Stomach (tissue), 19 donors: ENCODE data around the gene FGGY. TPM values are rescaled to one million over a fixed set of nuclear protein-coding genes. Genes with fewer than 3 reads are reported as not detected.
"Not testable (repeated sequence)": the region's sequence is repeated elsewhere in the genome, so short reads cannot be mapped to it uniquely, and the experiment has no call there.

ENCODE experiments used
- DNase-seq, 2 donors: peaks; one replicate each; pipeline versions ENCODE4 v3.0.0 to v3.0.0-alpha.2; 2013 to 2019
- H3K27ac ChIP-seq, 5 donors: fragments of 200-600 bp in 4 of 5; sonication (generic) in 4 of 5; one replicate each; pipeline ENCODE4 v1.5.1; 2013 to 2019; ENCODE audit warnings: mild to moderate bottlenecking in 1 of 5, moderate library complexity in 1 of 5
- H3K27me3 ChIP-seq, 3 donors: fragments of 200-600 bp; sonication (generic); one replicate each; pipeline ENCODE4 v1.5.1; 2017 to 2019; ENCODE audit warnings: mixed run types in 1 of 3
- H3K36me3 ChIP-seq, 4 donors: fragments of 200-600 bp; sonication (generic); 1 replicate in 3 of 4; 2 replicates in 1 of 4; pipeline ENCODE4 v1.5.1; 2016 to 2019
- H3K4me1 ChIP-seq, 4 donors: fragments of 200-600 bp; sonication (generic); one replicate each; pipeline ENCODE4 v1.5.1; 2016 to 2019
- H3K4me3 ChIP-seq, 4 donors: fragments of 200-600 bp; sonication (generic) in 3 of 4; one replicate each; pipeline ENCODE4 v1.5.1; 2016 to 2019; ENCODE audit warnings: mild to moderate bottlenecking in 1 of 4
- H3K9me3 ChIP-seq, 4 donors: fragments of 200-600 bp; sonication (generic); one replicate each; pipeline ENCODE4 v1.5.1; 2016 to 2019
- CTCF ChIP-seq, 7 experiments: fragments of 450-650 bp in 4 of 7; fragments of 200-600 bp in 3 of 7; sonication (generic) in 3 of 7; IDR thresholded peaks; one replicate each; pipeline ENCODE4 v1.5.1; 2016 to 2019; ENCODE audit warnings: antibody characterized with exemption in 7 of 7, control low read depth in 2 of 7, mild to moderate bottlenecking in 1 of 7
- EP300 ChIP-seq: sonication (generic); formaldehyde crosslinking; IDR thresholded peaks from one replicate; pipeline ENCODE4 v1.6.1; 2017; ENCODE audit warnings: antibody characterized with exemption
- POLR2A ChIP-seq, 4 donors: fragments of 450-650 bp; IDR thresholded peaks; one replicate each; pipeline ENCODE4 v1.6.1; 2016; ENCODE audit warnings: antibody characterized with exemption in 4 of 4, control low read depth in 2 of 4, mild to moderate bottlenecking in 1 of 4, moderate library complexity in 1 of 4
- POLR2AphosphoS5 ChIP-seq, 3 donors: sonication (generic); formaldehyde crosslinking; IDR thresholded peaks; one replicate each; pipeline ENCODE4 v1.6.1; 2016; ENCODE audit warnings: antibody characterized with exemption in 3 of 3
- WGBS, 5 donors: extraction: QIAGEN DNeasy Blood & Tissue Kit in 3 of 5; methylation state at CpG; one replicate each; pipeline versions ENCODE4 v1.1.5 to v1.1.7; 2013 to 2018; 5-methylcytosine and 5-hydroxymethylcytosine counted together
- intact Hi-C: fragments of 100-400 bp; cut with DNase I; formaldehyde crosslinking; loops from one replicate; pipeline ENCODE4 v1.15.1; 2023; ENCODE audit warnings: low total_unique reads
- long read RNA-seq, 10 donors: transcript quantifications; one replicate each; lab custom pipeline, GENCODE V29; 2026
- polyA plus RNA-seq, 3 donors: library from polyadenylated mRNA; stranded (reverse); fragments of 200-250 nt; gene quantifications; one replicate each; pipeline ENCODE4 v1.2.3, GENCODE V29; 2013
- total RNA-seq, 5 donors: library from RNA; depleted of rRNA; stranded (reverse); fragments of >200 nt; gene quantifications; one replicate each; pipeline versions ENCODE4 v1.1.0 to v1.2.3, GENCODE V29; 2014 to 2016
- donor health status: healthy with polysubstance abuse.
- donor health status: Bipolar disorder and iron deficiency.
- donor health status: healthy.

The FGGY gene
- total RNA-seq (10 to 100 TPM in 2 of 5 donors, 1 to 10 TPM in 3; 6.2 to 40.6 (median 6.5) TPM), polyA plus RNA-seq (10 to 100 TPM in 2 of 3 donors, 1 to 10 TPM in 1; 9.8 to 12.3 (median 11.8) TPM)
- long read RNA-seq, donor 1, result 0 reads
- long read RNA-seq, donor 2, result 0 reads
- long read RNA-seq, donor 3, result 0 reads
- long read RNA-seq, donor 4, result 0 reads
- long read RNA-seq, donor 5, result 0 reads
- long read RNA-seq, donor 6, result 0 reads
- long read RNA-seq, donor 7, result 0 reads
- long read RNA-seq, donor 8, result 0 reads
- long read RNA-seq, donor 9, partial matches to known transcripts, result 0 of 1 reads
- long read RNA-seq, donor 9, other reads (novel, unspliced or antisense), result 0 of 1 reads
- long read RNA-seq, donor 10, result 0 reads

- H3K9me3 ChIP-seq, result no peaks in the 10 kb centered on the region
- intact Hi-C loops, result no loop called here
- WGBS, 5 donors, result 0 to 1% (median 0%) methylated on average over 32 to 78 of the region's 78 CpGs
- no peaks in the 10 kb centered on the region for H3K36me3 ChIP-seq
- TF ChIP-seq POLR2AphosphoS5 (IDR thresholded peaks at IDR 0.05), result peak; percentile 86 to 96 (median 92)
- TF ChIP-seq CTCF (IDR thresholded peaks at IDR 0.05), result no peak
- TF ChIP-seq POLR2A (IDR thresholded peaks at IDR 0.05), result peak in 2 of 4 donors; percentile 64 to 87
- peaks cover 21 to 39% (median 30%) of the 10 kb centered on the region in 4 donors for H3K4me1 ChIP-seq
- H3K27me3 ChIP-seq, result no peaks in the 10 kb centered on the region
- DNase-seq, result peak; percentile 96 to 99
- H3K4me3 ChIP-seq, result peak within 1 kb of the TSS; percentile 45 to 53 (median 49)
- H3K27ac ChIP-seq, result peak within 1 kb of the TSS; percentile 92 to 99 (median 96)
Observed at GRCh38 chr1:59296358-59297256, at the start of gene FGGY. Gene FGGY, plus strand, starts transcription at chr1:59297094. Its CDS starts 24,456 bp downstream, at chr1:59321550.

GRCh38 chr1:59248758-59249157 is 48.1 kb upstream of the FGGY start:
- no peaks in the 10 kb centered on the region for H3K4me1 ChIP-seq
- peaks cover 0 to 13% (median 7%) of the 10 kb centered on the region in 4 donors for H3K9me3 ChIP-seq
- no peaks in the 10 kb centered on the region for H3K36me3 ChIP-seq
- no peak overlapping the region for H3K4me3 ChIP-seq
- intact Hi-C loops, result no loop called here
- H3K27ac ChIP-seq, result peak overlapping the region in 2 of 5 donors; percentile 11 to 58
- H3K27me3 ChIP-seq, result no peaks in the 10 kb centered on the region
- TF ChIP-seq POLR2A (IDR thresholded peaks at IDR 0.05) (no peak), EP300 (no peak), CTCF (IDR thresholded peaks at IDR 0.05) (no peak), POLR2AphosphoS5 (IDR thresholded peaks at IDR 0.05) (no peak)
- WGBS, 5 donors, result 34 to 84% (median 74%) methylated on average over 1 of the region's 1 CpG
- DNase-seq, result no peak

GRCh38 chr1:59249396-59250137 is 47.3 kb upstream of the FGGY start:
- 65 to 85% (median 78%) methylated on average over 4 of the region's 4 CpGs for WGBS, 5 donors
- Histone ChIP-seq H3K4me3 (no peak overlapping the region), H3K36me3 (no peaks in the 10 kb centered on the region), H3K4me1 (no peaks in the 10 kb centered on the region), H3K27ac (peak overlapping the region in 3 of 5 donors; percentile 11 to 58 (median 37)), H3K27me3 (no peaks in the 10 kb centered on the region), H3K9me3 (peaks cover 0 to 13% (median 7%) of the 10 kb centered on the region in 4 donors)
- peak in 1 of 2 donors; percentile 24 for DNase-seq
- TF ChIP-seq CTCF (IDR thresholded peaks at IDR 0.05), result no peak
- no peak for TF ChIP-seq POLR2A (IDR thresholded peaks at IDR 0.05)
- no peak for TF ChIP-seq EP300
- TF ChIP-seq POLR2AphosphoS5 (IDR thresholded peaks at IDR 0.05), result no peak
- intact Hi-C loops, result no loop called here

- H3K27me3 ChIP-seq, H3K36me3 ChIP-seq, H3K27ac ChIP-seq, DNase-seq, intact Hi-C loops, H3K4me1 ChIP-seq, H3K4me3 ChIP-seq: not testable (repeated sequence)
- H3K9me3 ChIP-seq, result peaks cover 0 to 13% (median 7%) of the 10 kb centered on the region in 4 donors
- WGBS, 5 donors, result 70 to 85% (median 79%) methylated on average over 12 of the region's 12 CpGs
Observed at GRCh38 chr1:59251061-59251460, 45.8 kb upstream of the FGGY start.

GRCh38 chr1:59256429-59256828 is 40.5 kb upstream of the FGGY start:
- DNase-seq, H3K4me1 ChIP-seq, H3K4me3 ChIP-seq, H3K27ac ChIP-seq, H3K27me3 ChIP-seq, intact Hi-C loops, H3K36me3 ChIP-seq, H3K9me3 ChIP-seq: not testable (repeated sequence)
- 93 to 100% (median 94%) methylated on average over 1 of the region's 1 CpG; no CpG with 5 or more reads in 2 of the 5 donors for WGBS, 5 donors
